Posterior cingulate gyrus (tissue), 11 donors: ENCODE results near the gene SCIN.
"Not testable (repeated sequence)": the region's sequence is repeated elsewhere in the genome, so short reads cannot be mapped to it uniquely, and the experiment has no call there.

ENCODE experiments used
- DNase-seq, 10 donors: peaks; one replicate each; pipeline versions ENCODE4 v3.0.0 to v3.0.0-alpha.2; 2020 to 2021; ENCODE audit warnings: mixed read lengths in 3 of 10
- intact Hi-C: fragments of 100-400 bp; cut with DNase I; formaldehyde crosslinking; loops from one replicate; pipeline ENCODE4 v1.15.1; 2023

The SCIN gene

DNA sequence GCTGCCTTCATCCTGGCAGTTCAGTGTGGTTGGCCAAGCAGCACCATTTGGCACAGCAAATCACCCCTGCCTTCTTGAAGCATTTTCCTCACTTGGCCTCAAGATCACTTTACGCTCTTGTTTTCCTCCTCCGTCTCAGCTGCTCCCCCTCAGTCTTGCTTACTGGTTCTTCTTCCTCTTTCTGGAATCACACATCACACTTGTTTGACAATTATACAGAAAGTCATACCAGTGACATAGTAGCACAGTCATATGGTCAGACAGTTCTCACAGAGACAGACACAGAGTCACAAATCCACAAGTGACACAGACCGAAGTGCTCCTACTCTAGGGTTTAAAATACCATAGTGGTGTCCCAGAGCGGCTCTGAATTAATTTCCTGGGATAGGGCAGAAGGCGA is 73.1 kb downstream of the SCIN start:
- DNase-seq = no peak
- intact Hi-C loops = no loop called here

DNA sequence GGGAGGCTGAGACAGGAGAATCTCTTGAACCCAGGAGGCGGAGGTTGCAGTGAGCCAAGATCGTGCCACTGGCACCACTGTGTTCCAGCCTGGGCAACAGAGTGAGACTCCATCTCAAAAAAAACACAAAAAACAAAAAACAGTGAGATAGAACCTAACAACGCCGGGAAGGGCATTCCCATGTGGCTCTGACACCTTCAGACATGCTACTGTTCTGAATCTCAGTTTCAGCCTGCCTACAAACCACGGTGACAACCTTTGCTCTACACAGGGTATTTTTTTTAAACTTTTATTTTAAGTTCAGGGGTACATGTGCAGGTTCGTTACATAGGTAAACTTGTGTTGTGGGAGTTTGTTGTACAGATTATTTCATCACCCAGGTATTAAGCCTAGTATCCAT is 74.7 kb downstream of the SCIN start:
- DNase-seq, intact Hi-C loops: not testable (repeated sequence)

DNA sequence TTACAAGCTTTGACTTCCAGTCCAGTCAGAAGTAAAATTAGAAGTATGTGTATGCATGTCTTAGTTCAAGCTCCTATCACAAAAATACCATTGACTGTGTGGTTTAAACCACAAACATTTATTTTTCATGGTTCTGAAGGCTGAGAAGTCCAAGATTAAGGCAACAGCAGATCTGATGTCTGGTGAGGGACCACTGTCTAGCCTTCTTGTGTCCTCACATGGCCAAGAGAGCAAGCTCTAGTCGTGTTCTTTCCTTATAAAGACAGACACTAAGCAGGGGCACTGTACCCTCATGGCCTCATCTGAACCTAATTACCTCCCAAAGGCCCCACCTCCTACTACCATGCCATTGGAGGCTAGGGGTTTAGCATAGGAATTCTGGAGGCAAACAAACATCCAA is 75.6 kb downstream of the SCIN start:
- intact Hi-C loops = no loop called here

DNA sequence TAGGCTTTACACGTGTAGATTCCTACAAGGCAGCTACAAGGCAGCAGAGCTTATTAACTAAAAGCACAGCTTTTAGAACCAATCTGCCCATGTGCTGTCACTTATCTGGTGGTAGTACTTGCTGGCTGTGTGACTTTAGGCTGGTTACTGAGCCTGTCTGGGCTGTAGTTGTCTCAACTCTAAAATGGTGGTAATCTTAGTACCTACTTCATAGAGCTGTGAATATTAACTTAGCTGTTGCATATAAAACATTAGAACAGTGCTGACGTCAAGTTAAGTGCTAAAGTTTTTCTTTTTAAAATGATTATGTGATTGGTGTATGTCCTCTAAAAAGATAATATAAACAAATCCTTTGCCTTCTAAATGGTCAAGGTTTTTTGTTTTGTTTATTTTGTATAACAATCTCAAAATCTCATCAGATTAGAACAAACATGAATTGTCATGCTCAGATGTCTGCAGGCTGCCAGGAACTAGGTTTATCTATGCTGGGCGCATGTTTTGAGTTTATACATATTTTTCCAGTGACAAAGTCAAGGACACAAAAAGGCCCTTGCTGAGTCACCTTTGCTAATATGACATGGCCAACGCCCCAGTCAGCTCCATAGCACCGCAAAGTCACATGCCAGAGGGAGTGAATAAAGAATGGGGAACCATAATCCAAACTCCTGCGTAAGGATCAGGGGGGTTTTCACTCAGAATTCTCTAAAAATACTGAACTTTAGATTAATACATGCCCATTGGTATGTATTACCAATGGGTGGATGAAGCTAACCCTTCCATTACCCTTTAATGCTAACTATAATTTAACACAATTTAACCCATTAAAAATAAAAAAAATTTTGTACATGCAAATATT is 77.1 kb downstream of the SCIN start:
- DNase-seq = no peak
- intact Hi-C loops = no loop called here

More for the DNA sequence above, 75.6 kb downstream of the SCIN start:
- no peak for DNase-seq

DNA sequence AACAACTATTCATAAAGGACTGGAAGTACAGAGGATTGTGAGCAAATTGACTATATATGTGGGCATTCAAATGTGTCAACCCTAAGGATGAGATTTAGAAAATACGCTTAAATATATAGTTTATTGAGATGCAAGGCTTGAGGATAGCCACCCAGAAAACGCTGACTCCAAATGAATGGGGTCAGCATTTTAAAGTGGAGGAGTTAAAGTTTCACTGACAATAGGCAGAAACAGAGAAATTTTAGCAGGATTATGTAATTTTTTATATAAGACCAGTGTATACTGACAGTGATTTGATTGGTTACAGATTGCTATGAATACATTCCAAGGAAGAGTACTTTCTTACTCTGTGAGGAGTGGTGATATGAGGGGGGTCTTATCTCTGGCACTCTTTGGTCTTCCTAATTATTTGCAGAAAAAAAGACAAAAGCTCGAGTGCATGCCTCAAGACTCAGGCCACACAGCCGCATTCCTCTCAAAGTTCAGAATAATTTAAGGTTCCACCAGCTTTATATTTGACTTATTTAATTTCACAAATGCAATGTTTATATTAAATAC is 78.3 kb downstream of the SCIN start:
- intact Hi-C loops = no loop called here
- DNase-seq = no peak

DNA sequence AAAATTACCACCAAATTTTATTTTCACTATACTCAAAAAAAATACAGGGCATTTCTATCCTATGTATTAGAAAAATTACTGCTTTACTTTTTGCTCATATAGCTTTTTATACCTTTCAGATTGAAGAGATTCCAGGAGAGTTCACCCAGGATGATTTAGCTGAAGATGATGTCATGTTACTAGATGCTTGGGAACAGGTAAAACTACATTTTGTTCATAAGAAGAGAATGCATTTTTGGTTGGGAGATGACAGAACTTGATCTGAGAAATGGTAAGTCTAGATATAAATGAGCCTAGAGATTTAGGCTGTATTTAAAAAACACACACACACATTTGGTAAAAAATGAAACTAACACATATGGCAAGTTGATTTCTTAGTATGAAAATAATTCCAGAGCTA is 78.8 kb downstream of the SCIN start:
- no peak for DNase-seq
- intact Hi-C loops = no loop called here

DNA sequence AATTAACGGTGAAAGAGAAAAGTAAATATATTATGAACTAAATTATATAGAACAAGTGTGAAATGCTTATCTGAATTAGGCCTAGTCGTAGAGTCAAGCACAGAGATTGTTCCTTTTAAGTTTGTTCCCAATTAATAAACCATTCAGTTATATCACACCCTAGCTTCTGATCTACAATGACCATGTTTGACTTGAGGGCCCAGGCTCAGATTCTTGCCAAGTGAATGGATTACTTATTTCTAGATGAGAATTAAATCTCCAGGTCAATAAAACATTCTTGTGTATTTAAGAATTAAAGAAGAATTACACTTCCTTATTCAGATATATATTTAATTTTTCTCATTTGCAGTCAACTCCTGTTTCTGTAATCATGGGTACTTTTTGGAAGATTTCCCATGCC is 79.6 kb downstream of the SCIN start:
- intact Hi-C loops = no loop called here
- DNase-seq = no peak

DNA sequence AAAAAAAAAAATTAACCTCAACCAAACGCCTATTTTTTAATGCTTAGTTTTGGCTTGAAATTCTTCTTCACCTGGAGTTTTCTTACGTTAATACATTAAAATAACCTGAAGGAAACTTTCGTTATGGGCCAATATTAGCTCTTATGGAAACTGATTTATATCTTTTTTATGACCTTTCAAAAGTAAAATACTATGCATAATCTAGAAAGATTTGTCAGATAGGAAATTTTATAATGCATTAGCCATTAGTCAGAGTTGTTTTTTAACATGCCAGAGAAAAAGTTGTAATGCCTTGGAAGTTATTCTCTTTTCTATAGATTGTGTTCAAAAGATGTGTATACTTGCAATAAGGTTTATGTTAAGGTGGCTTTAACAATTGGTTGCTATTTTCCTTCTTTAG is 82.6 kb downstream of the SCIN start:
- DNase-seq = no peak
- intact Hi-C loops = no loop called here

DNA sequence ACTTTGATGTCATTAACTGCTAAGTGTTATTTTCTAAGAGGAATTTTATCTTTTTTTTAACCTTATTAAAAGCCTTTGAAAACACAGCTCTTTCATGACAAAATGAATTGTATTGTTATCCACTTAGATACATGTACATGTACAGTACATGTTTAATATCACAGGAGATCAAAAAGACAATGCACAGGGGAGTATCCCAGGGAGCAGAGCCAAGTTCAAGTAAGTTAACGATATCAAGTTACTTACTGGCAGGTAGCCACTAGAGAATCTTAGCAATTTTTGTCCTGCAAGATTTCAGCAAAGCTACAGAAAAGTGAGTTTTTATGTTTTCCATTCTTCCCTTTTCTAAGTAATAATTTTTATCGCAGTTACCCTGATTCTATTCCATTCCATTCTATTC is 83.0 kb downstream of the SCIN start:
- DNase-seq = no peak
- intact Hi-C loops = no loop called here

DNA sequence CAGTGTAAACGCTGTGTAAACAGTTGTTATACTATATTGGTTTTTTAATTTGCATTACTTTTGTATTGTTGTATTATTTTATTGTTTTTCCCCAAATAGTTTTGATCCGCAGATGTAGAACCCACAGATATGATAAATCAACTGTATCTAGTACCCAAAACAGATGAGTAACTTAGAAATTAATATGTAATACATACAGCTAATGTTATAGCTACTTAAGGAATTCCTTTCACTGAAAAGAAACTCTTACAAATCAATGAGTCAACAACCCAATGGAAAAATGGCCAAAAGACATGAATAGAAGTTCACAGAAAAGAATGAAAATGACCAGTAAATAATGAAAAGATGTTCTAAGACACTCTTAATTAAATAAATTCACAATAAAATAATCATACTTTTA is 84.6 kb downstream of the SCIN start:
- DNase-seq = no peak
- intact Hi-C loops = no loop called here

DNA sequence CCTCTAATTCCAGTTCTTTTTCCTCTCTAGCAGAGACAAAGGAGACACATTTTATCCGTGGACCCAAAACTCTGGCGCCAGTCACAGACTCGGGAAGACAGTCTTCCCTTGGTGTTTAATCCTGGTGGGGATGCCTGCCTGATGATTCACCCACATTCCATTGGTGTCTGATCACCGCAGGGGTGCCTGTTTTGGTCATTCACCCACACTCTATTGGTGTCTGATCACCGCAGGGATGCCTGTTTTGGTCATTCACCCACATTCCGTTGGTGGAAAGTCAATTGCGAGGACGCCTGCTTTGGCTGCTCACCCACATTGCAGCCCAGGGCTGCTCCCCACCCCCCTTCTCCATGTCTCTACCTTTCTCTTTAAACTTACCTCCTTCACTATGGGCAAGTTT is 89.9 kb downstream of the SCIN start:
- DNase-seq, intact Hi-C loops: not testable (repeated sequence)

DNA sequence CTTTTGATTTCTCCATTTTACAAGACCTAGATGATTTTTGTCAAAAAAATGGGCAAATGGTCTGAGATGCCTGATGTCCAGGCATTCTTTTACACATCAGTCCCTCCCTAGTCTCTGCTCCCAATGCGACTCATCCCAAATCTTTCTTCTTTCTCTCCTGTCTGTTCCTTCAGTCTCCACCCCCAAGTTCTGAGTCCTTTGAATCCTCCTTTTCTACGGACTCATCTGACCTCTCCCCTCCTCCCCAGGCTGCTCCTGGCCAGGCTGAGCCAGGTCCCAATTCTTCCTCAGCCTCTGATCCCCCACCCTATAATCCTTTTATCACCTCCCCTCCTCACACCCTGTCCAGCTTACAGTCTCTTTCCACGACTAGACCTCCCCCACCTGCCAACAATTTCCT is 90.5 kb downstream of the SCIN start:
- intact Hi-C loops, DNase-seq: not testable (repeated sequence)

DNA sequence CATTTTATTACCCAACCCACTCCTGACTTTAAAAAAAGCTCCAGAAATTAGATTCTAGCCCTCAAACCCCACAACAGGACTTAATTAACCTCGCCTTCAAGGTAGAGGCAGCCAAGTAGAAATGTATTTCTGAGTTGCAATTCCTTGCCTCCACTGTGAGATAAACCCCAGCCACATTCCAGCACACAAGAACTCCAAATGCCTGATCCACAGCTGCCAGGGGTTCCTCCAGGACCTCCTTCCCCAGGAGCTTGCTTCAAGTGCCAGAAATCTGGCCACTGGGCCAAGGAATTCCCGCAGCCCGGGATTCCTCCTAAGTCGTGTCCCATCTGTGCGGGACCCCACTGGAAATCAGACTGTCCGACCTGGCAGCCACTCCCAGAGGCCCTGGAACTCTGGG is 91.1 kb downstream of the SCIN start:
- intact Hi-C loops = no loop called here

DNA sequence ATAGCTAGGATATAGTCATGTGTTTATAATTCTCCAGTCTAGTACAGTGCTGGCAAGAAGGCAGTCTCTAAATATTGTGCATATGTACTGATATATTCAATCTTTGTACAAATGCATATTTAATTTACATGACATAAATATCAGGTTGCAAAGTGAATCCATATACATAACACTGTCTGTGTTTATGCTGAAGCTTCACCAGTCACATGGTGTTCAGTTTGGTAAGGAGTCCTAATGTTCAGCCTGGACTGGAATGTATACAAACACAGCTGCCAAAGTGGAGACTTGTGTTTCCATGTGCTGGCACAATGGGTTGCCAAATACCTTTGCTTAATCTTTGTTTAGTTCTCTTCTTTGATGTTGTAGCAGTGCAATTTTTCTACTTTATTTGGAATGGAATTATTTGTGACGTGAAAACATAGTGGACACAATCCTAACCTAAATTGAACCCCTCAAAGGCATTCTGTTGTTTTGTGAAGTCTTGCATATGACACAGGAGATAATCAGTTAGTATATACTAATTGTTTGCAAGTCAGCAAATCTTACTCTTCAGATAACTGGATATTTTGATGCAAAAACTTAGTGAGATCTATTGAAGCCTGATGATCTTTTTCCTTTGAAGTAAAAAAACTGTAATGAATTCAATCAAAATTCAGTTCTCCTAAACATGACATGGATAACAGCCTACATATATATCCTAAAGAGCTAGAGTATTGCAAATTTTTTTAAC is 99.6 kb downstream of the SCIN start:
- intact Hi-C loops = no loop called here
- DNase-seq = no peak

More for the DNA sequence above, 91.1 kb downstream of the SCIN start:
- peak in 1 of 10 donors; percentile 70 for DNase-seq

DNA sequence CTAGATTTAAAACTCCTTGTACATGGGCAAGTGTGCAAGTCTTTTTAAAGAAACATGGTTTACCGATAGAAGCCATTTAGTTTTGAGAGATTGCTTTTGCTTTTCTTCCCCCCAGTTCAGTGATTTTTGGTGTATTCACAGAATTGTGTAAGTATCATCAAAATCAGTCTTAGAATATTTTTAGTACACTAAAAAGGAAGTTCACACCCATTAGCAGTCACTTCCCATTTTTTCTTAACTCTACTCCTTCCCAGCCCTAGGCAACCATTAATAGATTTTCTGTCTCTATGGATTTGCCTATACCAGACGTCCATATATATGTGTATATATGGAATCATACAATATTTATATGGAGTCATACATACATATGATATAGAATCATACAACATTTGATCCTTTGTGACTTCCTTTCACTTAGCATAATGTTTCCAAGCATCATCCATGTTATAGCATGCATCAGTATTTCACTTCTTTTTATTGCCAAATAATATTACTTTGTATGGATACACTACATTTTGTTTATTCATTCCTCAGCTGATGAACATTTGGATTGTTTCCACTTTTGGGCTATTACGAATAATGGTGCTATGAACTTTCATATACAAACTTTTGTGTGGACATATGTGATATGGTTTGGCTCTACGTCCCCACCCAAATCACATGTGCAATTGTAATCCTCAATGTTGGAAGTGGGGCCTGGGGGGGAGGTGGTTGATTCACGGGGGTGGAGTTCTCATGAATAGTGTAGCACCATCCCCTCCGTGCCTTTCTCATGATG is 100.4 kb downstream of the SCIN start:
- intact Hi-C loops = no loop called here
- DNase-seq = no peak

DNA sequence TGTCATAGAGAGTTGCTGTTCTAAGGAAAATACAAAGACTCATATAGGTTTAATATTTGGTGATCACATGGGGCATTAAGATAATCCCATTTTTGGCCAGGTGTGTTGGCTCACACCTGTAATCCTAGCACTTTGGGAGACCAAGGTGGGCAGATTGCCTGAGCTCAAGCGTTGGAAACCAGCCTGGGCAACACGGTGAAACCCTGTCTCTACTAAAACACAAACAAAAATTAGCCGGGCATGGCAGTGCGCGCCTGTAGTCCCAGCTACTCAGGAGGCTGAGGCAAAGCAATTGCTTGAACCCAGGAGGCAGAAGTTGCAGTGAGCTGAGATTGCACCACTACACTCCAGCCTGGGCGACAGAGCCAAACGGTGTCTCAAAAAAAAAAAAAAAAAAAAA is 102.9 kb downstream of the SCIN start:
- intact Hi-C loops, DNase-seq: not testable (repeated sequence)

DNA sequence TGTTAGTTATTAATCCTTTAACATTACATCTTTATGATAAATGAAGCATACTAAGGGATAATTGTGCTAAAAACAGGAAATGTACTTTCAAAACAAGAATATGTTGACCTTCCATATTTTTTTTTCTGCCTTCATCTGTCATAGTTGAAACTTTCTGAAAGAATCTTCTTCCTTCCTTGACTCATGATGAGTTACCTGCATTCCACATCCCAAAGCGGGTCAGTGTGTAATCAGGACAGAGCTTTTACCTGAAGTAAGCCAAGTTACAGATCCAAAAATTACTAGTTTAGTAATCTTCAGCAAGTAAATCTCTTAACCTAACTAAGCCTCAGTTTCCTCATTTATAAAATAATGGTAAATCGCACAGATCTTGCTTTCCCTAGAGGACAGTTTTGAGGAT is 103.5 kb downstream of the SCIN start:
- DNase-seq = no peak
- intact Hi-C loops = no loop called here

DNA sequence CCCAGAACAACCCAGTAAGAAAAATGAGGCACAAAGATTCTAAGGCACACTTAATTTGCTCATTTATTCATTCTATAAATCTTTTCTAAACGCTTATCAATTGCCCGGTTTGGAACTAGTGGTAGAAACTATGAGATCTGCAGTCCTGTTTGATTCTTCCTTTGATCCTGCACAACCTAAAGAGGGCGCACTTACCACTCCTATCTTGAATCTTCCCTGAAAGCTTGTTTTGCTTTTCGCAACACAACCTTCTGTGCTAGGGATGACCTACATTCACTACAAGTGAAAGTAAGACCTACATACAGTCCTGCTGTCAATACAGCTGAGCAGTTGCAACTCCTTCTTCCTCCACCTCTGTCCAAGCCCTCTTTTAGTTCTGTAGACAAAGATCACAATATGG is 104.3 kb downstream of the SCIN start:
- DNase-seq = no peak
- intact Hi-C loops = no loop called here

DNA sequence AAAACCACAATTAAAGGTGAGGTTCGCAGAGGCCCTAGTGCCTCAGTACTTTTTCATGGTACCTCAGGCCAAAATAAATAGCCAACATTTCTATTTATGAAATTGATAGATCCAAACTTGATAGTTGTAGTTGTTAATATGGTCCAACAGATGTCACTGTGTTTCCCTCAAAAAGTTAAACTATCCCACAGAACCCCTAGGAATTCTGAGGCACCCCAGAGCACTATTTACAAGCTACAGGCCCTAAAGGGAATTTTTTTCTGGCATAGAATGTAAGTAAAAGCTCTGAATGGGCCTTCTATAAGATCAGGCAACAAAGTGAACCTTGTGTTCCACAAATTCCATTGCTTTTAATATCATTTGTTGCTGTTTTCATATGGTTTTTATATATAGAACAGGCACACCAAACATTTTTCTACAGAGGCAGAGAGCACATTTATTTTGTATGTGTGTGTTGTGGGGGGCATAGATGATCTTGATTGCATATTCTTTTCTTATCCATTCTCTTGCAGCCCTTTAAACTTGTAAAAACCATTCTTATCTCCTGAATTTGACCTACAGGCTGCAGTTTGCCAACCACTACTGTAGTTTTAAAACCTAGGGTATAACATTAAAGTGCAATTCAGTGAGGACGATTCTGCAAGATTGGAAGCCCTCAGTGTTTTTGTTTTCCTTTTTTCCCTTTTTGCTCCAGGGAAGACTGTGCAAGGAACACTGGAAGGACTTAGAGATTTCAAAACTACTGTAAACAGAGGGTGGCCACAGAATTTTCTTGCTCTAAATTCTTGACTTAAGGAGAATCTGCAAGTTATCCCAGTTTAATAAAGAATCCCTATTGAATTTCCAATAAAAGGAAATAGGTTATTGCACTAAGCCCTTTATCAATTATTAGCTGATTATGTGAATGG is 113.4 kb downstream of the SCIN start:
- intact Hi-C loops = loop anchor here (10.0 kb wide), 1 partner anchor 431 kb away; no protein-coding TSS in a partner anchor
- no peak for DNase-seq

DNA sequence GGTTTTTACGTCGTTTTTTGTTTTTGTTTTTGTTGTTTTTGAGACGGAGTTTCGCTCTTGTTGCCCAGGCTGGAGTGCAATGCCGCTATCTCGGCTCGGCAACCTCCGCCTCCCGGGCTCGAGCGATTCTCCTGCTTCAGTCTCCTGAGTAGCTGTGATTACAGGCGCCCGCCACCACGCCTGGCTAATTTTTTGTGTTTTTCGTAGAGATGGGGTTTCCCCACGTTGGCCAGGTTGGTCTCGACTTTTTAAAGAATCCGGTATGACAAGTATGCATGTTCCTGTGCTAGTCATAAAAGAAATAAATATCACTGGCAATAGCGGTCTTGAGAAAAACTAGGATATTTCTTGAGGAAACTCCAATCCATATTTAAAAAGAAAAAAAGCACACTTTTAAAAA is 114.2 kb downstream of the SCIN start:
- intact Hi-C loops = loop anchor here (5.0 to 10.0 kb wide), 2 partner anchors 430 to 498 kb away; no protein-coding TSS in a partner anchor

More for the DNA sequence above, 114.2 kb downstream of the SCIN start:
- DNase-seq = no peak
